ENCODE results near the gene CHST11. TPM values are rescaled to one million over a fixed set of nuclear protein-coding genes. Genes with fewer than 3 reads are reported as not detected.

Gene CHST11
- total RNA-seq, 1 donor from 2014 or later: 40.1 TPM

- POLR2A ChIA-PET: interaction anchor here (0.6 to 0.7 kb wide), 2 partner anchors 20 to 242 kb away, joined by 3 read pairs; no protein-coding TSS in a partner anchor
- Mint-ChIP-seq H3K27me3 (no peaks in the 10 kb centered on the region), H3K36me3 (ENCODE audit: low read depth) (peaks cover 7% of the 10 kb centered on the region), H3K4me1 (peaks cover 25% of the 10 kb centered on the region), H3K9me3 (peaks cover 3% of the 10 kb centered on the region), H3K27ac (no peak overlapping the region), H3K4me3 (no peak overlapping the region)
- ATAC-seq (ENCODE audit: low read depth) (no peak), DNase-seq (no peak)
- CTCF ChIA-PET: interaction anchor here (1.5 kb wide), 1 partner anchor 72 kb away, joined by 6 read pairs; no protein-coding TSS in a partner anchor
- intact Hi-C loops (cut with micrococcal nuclease): no loop called here
- TF ChIP-seq CTCF (IDR thresholded peaks at IDR 0.05): no peak
Observed at GRCh38 chr12:104453133-104453532, 3.6 kb upstream of the CHST11 start.

- Mint-ChIP-seq H3K4me3 (peak overlapping the region; percentile 99), H3K4me1 (peaks cover 34% of the 10 kb centered on the region), H3K27me3 (no peaks in the 10 kb centered on the region), H3K27ac (peak overlapping the region; percentile 47), H3K36me3 (ENCODE audit: low read depth) (peaks cover 15% of the 10 kb centered on the region), H3K9me3 (peaks cover 3% of the 10 kb centered on the region)
- POLR2A ChIA-PET: interaction anchor here (6.4 kb wide), 1 partner anchor 18 kb away, joined by 64 read pairs; no protein-coding TSS in a partner anchor
- DNase-seq (no peak), ATAC-seq (ENCODE audit: low read depth) (no peak)
- TF ChIP-seq CTCF (IDR thresholded peaks at IDR 0.05): no peak
- intact Hi-C loops (cut with micrococcal nuclease): loop anchor here (5.0 kb wide), 3 partner anchors 52 to 297 kb away; no protein-coding TSS in a partner anchor
- CTCF ChIA-PET: no interaction called here
Observed at GRCh38 chr12:104454997-104455396, 1.8 kb upstream of the CHST11 start.

GRCh38 chr12:104455578-104456416 lies 951 bp upstream of the CHST11 start:
- ChIA-PET POLR2A (interaction anchor here (0.9 to 6.4 kb wide), 10 partner anchors 17 to 285 kb away, joined by 3 to 75 read pairs (median 24); no protein-coding TSS in a partner anchor), CTCF (interaction anchor here (1.4 to 6.6 kb wide), 4 partner anchors 17 to 188 kb away, joined by 3 to 30 read pairs (median 7); no protein-coding TSS in a partner anchor)
- no peak for TF ChIP-seq CTCF (IDR thresholded peaks at IDR 0.05)
- intact Hi-C loops (cut with micrococcal nuclease): loop anchor here (1.0 to 5.0 kb wide), 9 partner anchors 52 to 598 kb away; partner anchors contain the start of gene SLC41A2
- H3K4me1 Mint-ChIP-seq: peaks cover 42% of the 10 kb centered on the region
- peak overlapping the region; percentile 99 for H3K4me3 Mint-ChIP-seq
- no peak for ATAC-seq (ENCODE audit: low read depth)
- DNase-seq: no peak
- peaks cover 15% of the 10 kb centered on the region for H3K36me3 Mint-ChIP-seq (ENCODE audit: low read depth)
- H3K27me3 Mint-ChIP-seq: no peaks in the 10 kb centered on the region
- peak overlapping the region; percentile 89 for H3K27ac Mint-ChIP-seq
- no peaks in the 10 kb centered on the region for H3K9me3 Mint-ChIP-seq

- no peak for TF ChIP-seq CTCF (IDR thresholded peaks at IDR 0.05)
- ChIA-PET POLR2A (interaction anchor here (0.6 to 6.4 kb wide), 32 partner anchors 16 to 333 kb away, joined by 3 to 75 read pairs (median 5); no protein-coding TSS in a partner anchor), CTCF (interaction anchor here (0.6 to 6.6 kb wide), 16 partner anchors 15 to 521 kb away, joined by 3 to 30 read pairs (median 3); no protein-coding TSS in a partner anchor)
- DNase-seq (peak; percentile 62), ATAC-seq (ENCODE audit: low read depth) (peak; percentile 26)
- peak overlapping the region; percentile 93 for H3K27ac Mint-ChIP-seq
- peak overlapping the region; percentile 99 for H3K4me3 Mint-ChIP-seq
- H3K9me3 Mint-ChIP-seq: no peaks in the 10 kb centered on the region
- H3K36me3 Mint-ChIP-seq (ENCODE audit: low read depth): peaks cover 15% of the 10 kb centered on the region
- intact Hi-C loops (cut with micrococcal nuclease): loop anchor here (1.0 to 5.0 kb wide), 13 partner anchors 33 to 596 kb away; partner anchors contain the start of gene SLC41A2
- H3K27me3 Mint-ChIP-seq: no peaks in the 10 kb centered on the region
- peaks cover 54% of the 10 kb centered on the region for H3K4me1 Mint-ChIP-seq
Observed at GRCh38 chr12:104456950-104457745, 400 bp downstream of the CHST11 start.
